Erythroblast (primary cell): ENCODE data around the gene TPO.

Experiments
- DNase-seq, 2 experiments: peaks; one replicate each; lab custom pipeline; 2025; lab: John Stamatoyannopoulos, UW
- GATA1 ChIP-seq: IDR thresholded peaks from 2 replicates; pipeline ENCODE4 v1.6.1; 2011; ENCODE audit warnings: low read depth, mild to moderate bottlenecking, control low read depth, low read length, moderate library complexity
- POLR2A ChIP-seq: IDR thresholded peaks from 2 replicates; pipeline ENCODE4 v1.6.1; 2011; ENCODE audit warnings: mild to moderate bottlenecking, low read length

TPO gene

GRCh38 chr2:1538663-1539062 lies 125.4 kb downstream of the TPO start:
- TF ChIP-seq POLR2A (no peak), GATA1 (no peak)
- peak in 1 of 2 experiments; percentile 7 for DNase-seq

GRCh38 chr2:1539441-1539840 lies 126.2 kb downstream of the TPO start:
- DNase-seq: no peak
- TF ChIP-seq POLR2A (no peak), GATA1 (no peak)

DNA sequence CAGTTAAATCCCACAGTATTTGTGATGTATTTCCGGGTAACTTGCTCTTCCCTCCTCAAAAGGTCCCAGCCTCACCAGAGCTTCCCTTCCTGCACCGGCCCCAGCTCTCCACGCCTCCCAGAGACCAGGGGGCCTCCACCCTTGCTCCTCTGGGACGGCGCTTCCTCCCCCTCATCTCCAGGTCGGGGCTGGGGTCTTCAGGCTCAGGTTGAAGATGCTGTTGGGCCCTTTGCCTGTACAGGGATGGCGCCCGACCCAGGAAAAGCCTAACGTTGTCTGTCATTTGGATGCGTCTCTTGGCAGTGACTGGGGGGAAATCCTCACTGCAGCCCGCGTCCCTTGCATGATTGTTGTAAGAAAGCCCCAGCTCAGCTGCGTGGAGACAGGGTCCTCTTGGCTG lies 126.7 kb downstream of the TPO start:
- DNase-seq: no peak
- TF ChIP-seq POLR2A: no peak
- no peak for TF ChIP-seq GATA1

- no peak for DNase-seq
- TF ChIP-seq POLR2A (no peak), GATA1 (no peak)
Measured at GRCh38 chr2:1540481-1540880, 127.2 kb downstream of the TPO start.

DNA sequence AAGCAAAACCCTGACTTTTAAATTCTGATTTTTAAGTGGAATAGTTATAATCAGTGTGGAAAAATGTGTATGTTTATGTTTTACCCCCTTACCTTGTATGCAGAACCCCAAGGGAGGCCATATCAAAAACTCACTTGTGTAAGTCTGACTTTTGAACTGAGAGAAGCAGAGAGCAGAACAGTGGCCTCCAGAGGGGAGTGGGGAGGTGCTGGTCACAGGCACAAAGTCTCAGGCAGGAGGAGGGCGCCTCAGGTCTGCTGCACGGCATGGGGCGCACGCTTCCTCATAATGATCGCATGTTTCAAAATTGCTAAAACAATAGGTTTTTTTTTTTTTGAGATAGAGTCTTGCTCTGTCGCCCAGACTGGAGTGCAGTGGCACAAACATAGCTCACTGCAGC lies 127.8 kb downstream of the TPO start:
- no peak for DNase-seq
- TF ChIP-seq POLR2A: no peak

DNA sequence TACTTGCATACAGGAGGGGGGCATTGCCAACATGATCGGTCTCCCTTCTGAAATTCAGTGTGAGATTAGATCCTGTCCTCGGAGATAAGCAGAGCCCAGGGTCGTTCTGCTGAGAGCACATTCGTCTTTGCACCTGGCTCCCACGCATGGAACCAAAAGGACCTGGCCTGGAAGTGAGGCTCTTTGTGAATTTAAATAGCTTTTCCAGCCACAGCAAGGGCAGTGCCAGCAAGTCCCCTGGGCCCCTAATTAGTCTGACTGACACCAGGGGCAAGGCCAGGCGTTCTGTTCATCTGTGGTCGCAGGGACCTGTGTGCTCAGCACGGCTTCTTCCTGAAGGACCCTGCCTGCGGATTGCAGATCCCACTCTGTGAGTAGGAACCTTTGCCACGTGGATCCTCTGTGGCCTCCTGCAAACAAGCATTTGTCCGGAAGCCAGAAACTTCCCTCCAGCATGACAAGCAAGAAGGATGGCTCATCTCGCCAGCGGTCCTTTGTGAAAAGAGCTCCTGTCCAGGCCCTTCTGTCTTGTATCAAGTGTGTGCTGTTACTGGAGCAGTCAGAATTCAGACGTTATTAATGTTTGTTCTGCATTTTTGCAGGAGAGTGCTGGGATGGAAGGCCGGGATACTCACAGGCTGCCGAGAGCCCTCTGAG lies 128.7 kb downstream of the TPO start:
- TF ChIP-seq POLR2A: no peak
- no peak for TF ChIP-seq GATA1
- no peak for DNase-seq

- DNase-seq: no peak
- no peak for TF ChIP-seq POLR2A
- TF ChIP-seq GATA1: no peak
Measured at GRCh38 chr2:1542971-1543370, 129.7 kb downstream of the TPO start.

DNA sequence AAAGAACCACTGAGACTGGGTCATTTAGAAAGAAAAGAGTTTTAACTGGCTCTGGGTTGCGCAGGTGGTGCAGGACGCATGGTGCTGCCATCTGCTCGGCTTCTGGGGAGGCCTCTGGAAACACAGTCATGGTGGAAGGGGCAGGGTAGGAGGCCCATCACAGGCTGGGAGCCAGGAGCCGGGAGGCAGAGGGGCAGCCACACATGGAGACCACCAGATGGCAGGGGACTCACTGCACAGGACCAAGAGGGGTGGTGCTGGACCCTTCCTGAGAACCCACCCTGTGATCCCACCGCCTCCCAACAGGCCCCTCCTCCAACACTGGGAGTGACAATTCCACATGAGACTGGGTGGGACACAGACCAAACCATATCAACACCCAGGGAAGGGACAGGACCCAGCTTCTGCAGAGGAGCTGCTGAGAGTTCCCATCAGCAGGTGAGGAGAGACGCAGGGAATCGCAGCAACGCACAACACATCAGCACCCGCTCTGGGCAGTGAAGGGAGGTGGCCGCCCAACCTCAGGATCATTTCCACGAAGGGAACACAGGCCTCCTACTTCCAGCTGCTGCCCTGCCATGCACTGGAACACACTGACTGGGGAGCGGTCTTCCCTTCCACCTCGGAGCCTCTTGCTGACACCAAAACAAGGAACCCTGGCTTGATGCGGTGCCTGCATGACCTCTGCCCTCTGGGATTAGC lies 130.7 kb downstream of the TPO start:
- no peak for TF ChIP-seq GATA1
- TF ChIP-seq POLR2A: no peak
- no peak for DNase-seq

- TF ChIP-seq GATA1 (no peak), POLR2A (no peak)
- no peak for DNase-seq
Measured at GRCh38 chr2:1544478-1545069, 131.3 kb downstream of the TPO start.

DNA sequence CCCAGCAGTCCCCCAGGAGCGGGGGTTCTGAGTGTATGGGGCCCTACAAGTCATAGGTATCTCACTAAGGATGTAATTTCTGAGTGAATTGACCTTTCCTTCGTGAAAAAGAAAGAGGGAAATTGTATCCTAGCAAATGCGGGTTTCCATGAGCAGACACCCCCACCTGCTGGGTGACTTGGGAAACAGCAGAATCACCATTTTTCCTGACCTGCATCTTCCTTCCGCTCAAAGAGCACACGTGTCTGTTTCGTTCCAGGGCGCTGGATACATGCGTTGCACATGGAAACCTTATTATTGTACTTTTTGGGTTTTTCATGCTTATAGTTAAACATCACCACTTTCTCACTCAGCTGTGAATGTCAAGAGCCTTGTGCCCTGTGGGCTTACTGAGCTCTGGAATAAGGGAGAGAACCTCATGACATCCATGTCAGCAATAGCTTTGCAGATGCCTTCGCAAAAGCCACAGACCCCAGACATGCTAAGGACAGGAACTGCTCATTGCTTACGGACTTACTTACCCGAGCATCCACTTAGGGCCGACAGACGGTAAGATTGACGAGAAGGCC lies 132.8 kb downstream of the TPO start:
- TF ChIP-seq POLR2A (no peak), GATA1 (no peak)
- DNase-seq: peak; percentile 20 to 38

- TF ChIP-seq POLR2A: no peak
- no peak for TF ChIP-seq GATA1
- peak in 1 of 2 experiments; percentile 1 for DNase-seq
Measured at GRCh38 chr2:1546901-1547300, 133.6 kb downstream of the TPO start.

DNA sequence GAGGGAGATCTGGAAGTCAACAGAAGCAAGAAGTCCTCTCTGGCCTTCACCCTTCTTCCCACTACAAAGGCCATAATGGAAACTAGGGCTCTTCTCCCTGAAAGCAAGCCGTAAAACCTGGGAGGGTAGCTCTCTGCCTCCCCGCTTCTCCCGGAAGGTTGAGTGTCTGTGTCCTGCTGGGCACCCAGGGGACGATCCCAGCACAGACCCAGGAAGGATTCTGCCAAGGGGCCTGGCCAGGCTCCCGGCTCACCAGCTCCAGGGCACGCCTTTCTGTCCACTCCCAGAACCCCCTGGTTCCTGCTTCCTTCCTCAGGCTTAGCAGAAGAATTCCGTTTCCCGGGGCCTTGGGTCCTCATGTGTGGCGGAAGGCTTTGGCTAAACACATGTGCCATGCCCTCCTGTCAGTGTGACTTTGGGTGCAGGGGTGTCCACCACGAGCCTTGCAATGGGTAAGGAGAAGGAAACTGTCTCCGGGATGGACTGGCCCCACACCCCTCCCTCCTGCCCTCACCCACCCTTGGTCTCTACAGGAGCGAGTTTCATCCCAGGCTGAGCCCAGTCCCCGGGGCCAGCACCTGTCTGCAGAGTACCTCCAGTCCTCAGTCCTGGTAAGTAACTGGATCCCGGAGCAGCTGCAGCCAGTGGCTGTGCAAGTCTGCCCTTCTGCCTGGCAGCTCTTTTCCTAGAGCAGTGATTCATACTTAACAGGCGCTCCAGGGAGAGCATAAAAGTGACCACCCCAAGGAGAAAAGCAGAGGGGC lies 135.8 kb downstream of the TPO start:
- DNase-seq: no peak
- TF ChIP-seq POLR2A (no peak), GATA1 (no peak)

- no peak for DNase-seq
- TF ChIP-seq POLR2A (no peak), GATA1 (no peak)
Measured at GRCh38 chr2:1550076-1550475, 136.8 kb downstream of the TPO start.

DNA sequence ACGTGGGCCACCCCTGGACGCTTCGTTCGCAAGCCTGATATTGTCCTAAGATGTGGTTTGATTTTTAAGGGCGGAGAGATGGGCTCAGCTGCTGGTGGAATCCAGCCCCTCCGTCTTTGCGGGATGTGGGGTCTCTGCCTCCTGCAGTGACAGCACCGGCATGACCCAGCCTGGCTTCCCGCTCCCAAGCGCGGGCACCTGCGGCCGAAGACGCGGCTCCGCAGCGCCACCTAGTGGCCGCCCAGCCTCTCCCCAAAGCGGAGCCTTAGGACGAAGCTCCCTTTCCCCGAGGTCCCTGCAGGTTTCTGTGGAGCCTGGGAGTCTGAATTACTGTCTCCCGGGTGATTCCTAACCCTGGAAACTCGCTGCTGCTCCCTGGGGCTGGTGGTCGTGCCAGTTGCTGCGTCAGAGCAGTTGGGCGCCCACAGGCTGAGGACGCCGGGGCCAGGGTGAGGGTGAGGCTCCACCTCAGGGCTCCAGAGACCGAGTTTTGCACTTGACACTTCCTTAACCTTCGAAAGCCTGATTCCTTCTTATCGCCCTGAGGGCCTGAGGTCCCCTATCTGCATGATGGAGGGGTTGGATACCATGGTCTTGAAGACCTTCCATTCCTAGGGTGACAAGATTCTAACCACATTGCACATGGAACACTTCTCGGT lies 137.5 kb downstream of the TPO start:
- peak; percentile 31 to 61 for DNase-seq
- TF ChIP-seq GATA1 (no peak), POLR2A (no peak)
